ENCODE data around the gene REC8.

GRCh38 chr14:24215495-24216344, 43.8 kb downstream of the REC8 start, which contains the start of gene MDP1:
- TF ChIP-seq CTCF (IDR thresholded peaks at IDR 0.05; ENCODE audit: insufficient read depth, low read length) (peak; percentile 10), SPI1 (IDR thresholded peaks at IDR 0.05; ENCODE audit: borderline replicate concordance, low read depth) (peak; percentile 7; the same call in 1 of the 2 replicates)

Measured in HL-60 (cell line).